ENCODE measurements around the gene GALNT13.

Gene GALNT13

GRCh38 chr2:154092571-154092970, 220.8 kb downstream of the GALNT13 start:
- DNase-seq (ENCODE audit: low read depth, low spot score) = no peak
- H3K27ac ChIP-seq = no peak overlapping the region

GRCh38 chr2:154093856-154094255, 222.1 kb downstream of the GALNT13 start:
- no peak for DNase-seq (ENCODE audit: low read depth, low spot score)
- H3K27ac ChIP-seq = no peak overlapping the region

DNA sequence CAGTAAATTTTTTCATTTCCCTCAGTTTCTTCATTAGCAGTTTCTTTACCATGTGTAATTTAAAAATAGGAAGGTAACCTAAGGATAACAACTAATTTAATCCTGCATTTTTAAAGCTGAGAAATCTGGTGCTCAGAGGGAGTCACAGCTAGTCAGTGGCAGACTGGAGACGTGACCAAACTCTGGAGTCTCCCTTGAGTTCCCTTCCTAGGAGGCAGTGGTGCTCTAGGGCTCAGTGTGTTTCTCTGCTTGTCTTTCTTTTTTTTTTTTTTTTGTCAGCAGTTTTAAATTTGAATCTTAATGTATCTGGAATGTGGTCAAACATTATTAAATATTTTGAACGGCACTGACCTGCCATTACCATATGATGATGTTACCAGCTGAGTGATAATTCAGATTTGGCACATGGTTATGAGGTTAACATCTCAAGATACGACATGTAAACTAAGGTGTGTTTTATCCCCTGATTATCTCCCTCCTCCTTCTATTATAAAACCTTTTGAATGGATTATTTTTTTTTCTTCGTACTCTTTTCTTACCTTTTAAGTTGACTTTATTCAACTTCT, 226.2 kb downstream of the GALNT13 start:
- no peak overlapping the region for H3K27ac ChIP-seq
- DNase-seq (ENCODE audit: low read depth, low spot score) = peak; percentile 12

GRCh38 chr2:154120706-154121105, 249.0 kb downstream of the GALNT13 start:
- no peak for DNase-seq (ENCODE audit: low read depth, low spot score)
- no peak overlapping the region for H3K27ac ChIP-seq

GRCh38 chr2:154125891-154126290, 254.2 kb downstream of the GALNT13 start:
- H3K27ac ChIP-seq = no peak overlapping the region
- no peak for DNase-seq (ENCODE audit: low read depth, low spot score)

- DNase-seq (ENCODE audit: low read depth, low spot score) = no peak
- no peak overlapping the region for H3K27ac ChIP-seq
Observed at GRCh38 chr2:154130821-154131220, 259.1 kb downstream of the GALNT13 start.

DNA sequence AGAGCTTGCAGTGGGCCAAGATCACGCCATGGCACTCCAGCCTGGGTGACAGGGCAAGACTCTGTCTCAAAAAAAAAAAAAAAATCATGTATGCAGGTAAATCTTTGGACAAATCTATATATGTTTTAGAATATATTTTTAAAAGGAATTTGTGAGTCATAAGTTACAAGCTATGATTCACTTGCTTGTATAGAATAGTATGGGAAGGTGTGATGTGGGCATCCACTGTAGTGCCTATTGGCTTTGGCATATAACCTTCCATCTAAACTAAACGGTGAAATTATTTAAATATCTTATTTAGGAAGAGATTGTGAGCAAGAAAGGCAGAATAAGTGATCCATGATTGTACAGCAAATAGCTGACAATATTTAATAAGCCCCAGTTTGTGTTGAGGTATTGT, 261.1 kb downstream of the GALNT13 start:
- no peak overlapping the region for H3K27ac ChIP-seq
- no peak for DNase-seq (ENCODE audit: low read depth, low spot score)

- DNase-seq (ENCODE audit: low read depth, low spot score) = no peak
- no peak overlapping the region for H3K27ac ChIP-seq
Observed at GRCh38 chr2:154133823-154134222, 262.1 kb downstream of the GALNT13 start.

GRCh38 chr2:154140249-154141025, 268.7 kb downstream of the GALNT13 start:
- no peak overlapping the region for H3K27ac ChIP-seq
- no peak for DNase-seq (ENCODE audit: low read depth, low spot score)

DNA sequence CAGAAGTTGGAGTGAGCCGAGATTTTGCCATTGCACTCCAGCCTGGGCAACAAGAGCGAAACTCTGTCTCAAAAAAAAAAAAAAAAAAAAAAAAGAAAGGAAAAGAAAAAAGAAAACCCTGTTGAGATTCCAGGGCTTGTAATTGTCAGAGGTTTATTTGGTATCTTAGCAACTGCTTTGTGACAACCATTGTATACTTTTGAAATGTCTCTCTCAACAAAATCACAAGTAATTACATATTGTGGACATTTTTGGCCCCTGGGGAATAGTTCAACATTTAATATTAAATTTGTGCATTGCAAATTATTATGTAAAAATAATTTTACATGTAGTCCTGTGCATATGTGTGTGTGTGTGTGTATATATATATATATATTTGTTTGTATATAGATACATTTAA, 270.8 kb downstream of the GALNT13 start:
- H3K27ac ChIP-seq = no peak overlapping the region
- DNase-seq (ENCODE audit: low read depth, low spot score) = no peak

GRCh38 chr2:154143105-154143504, 271.4 kb downstream of the GALNT13 start:
- H3K27ac ChIP-seq = no peak overlapping the region
- no peak for DNase-seq (ENCODE audit: low read depth, low spot score)

DNA sequence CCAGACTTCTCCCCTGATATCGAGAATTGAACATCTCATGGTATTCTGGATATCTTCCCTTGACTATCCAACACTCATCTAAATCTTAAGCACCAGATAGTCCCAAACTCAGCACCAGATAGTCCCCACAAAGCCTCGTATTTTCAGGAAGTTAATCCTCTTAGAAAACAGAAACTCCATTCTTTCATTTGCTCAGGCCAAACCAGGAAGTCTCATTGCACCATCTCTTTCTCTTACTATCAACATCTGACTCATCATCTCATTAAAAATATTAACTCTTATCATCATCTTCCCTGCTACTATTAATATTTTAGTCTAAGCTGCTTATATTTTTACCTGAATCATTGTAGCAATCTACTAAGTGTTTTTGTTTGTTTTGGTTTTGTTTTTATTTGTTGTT, 286.4 kb downstream of the GALNT13 start:
- no peak overlapping the region for H3K27ac ChIP-seq
- no peak for DNase-seq (ENCODE audit: low read depth, low spot score)

GRCh38 chr2:154161286-154161685, 289.6 kb downstream of the GALNT13 start:
- no peak for DNase-seq (ENCODE audit: low read depth, low spot score)
- no peak overlapping the region for H3K27ac ChIP-seq

DNA sequence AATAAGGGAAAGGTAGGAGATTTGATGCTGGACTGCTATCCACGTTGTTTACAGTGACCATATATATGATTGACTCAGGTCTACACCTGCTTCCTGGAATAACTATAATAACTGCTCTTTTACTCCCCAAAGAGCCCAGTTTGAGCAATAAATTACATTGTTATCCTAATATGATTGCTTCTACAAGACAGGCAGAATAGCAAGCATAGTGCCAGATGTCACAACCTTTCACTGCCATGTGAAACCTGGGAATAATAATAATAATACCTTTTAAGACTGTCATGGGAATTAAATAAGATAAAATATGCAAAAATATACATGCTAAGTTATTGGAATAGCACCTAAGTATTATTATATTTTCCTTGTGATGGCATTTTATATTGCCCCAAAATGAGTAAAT, 298.7 kb downstream of the GALNT13 start:
- H3K27ac ChIP-seq = no peak overlapping the region
- no peak for DNase-seq (ENCODE audit: low read depth, low spot score)

GRCh38 chr2:154173164-154173563, 301.4 kb downstream of the GALNT13 start:
- DNase-seq (ENCODE audit: low read depth, low spot score) = no peak
- no peak overlapping the region for H3K27ac ChIP-seq

DNA sequence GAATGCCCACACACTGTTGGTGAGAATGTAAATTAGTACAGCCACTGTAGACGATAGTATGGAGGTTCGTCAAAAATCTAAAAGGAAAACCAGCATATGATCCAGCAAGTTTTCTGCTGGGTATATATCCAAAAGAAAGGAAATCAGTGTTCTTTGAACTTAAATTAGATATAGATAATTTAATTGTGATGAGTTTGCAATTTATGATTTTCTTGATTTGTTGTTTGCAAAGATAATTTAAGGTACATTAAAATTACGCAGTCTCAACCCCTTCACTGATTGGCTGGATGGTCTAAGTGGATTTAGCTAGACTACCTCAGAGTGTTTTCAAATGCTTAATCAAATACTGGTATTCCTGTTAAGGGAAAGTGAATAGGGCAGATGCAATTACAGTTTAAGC, 302.2 kb downstream of the GALNT13 start:
- no peak overlapping the region for H3K27ac ChIP-seq
- DNase-seq (ENCODE audit: low read depth, low spot score) = no peak

DNA sequence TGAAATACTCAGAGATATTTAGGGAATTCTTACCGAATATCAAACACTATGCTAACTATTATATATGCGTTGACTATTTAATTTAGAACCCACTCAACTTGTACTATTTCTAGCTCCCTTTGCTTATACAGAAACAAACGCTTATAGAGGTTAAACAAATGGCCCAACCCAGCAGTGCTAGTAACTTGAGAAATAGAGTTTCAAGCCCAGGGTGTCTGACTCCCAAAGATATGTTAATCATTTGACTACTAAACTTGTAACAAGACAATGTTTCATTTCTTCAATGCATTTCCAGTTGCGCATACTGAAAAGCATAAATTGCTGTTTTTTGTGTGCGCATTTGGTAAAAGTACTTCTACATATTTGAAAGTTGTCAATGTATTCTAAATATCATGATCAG, 310.3 kb downstream of the GALNT13 start:
- DNase-seq (ENCODE audit: low read depth, low spot score) = no peak
- no peak overlapping the region for H3K27ac ChIP-seq

DNA sequence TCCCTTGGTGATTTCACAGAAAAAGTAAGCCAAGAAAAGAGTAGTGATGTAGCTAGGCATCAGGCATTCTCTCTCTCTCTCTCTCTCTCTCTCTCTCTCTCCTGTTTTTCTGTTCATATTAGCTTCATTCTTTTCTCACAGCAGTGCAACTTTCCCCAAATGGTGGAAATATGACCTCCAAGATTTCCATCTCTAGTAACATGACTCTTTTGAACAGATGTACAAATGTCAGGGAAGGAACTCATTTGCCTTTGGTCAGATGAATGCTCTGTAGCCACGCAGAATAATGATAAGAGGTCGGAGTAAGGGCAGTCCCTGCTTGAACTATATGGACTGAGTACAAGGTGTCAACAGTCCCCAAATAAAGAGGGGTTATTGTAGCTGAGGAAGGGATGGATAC, 316.2 kb downstream of the GALNT13 start:
- no peak overlapping the region for H3K27ac ChIP-seq
- no peak for DNase-seq (ENCODE audit: low read depth, low spot score)

- DNase-seq (ENCODE audit: low read depth, low spot score) = no peak
- H3K27ac ChIP-seq = no peak overlapping the region
Observed at GRCh38 chr2:154189953-154190352, 318.2 kb downstream of the GALNT13 start.

GRCh38 chr2:154193246-154193645, 321.5 kb downstream of the GALNT13 start:
- no peak overlapping the region for H3K27ac ChIP-seq

GRCh38 chr2:154194909-154195643, 323.4 kb downstream of the GALNT13 start:
- no peak overlapping the region for H3K27ac ChIP-seq
- DNase-seq (ENCODE audit: low read depth, low spot score) = no peak

More at GRCh38 chr2:154193246-154193645, 321.5 kb downstream of the GALNT13 start:
- no peak for DNase-seq (ENCODE audit: low read depth, low spot score)
